PC-9 (cell line): ENCODE measurements around the gene BCKDHA. TPM values are rescaled to one million over a fixed set of nuclear protein-coding genes. Genes with fewer than 3 reads are reported as not detected.
"Not testable (repeated sequence)": the region's sequence is repeated elsewhere in the genome, so short reads cannot be mapped to it uniquely, and the experiment has no call there.

Experiments used
- BruUV-seq: library from RNA; stranded (reverse); fragments of 400-500 nt; replicated peaks from 2 replicates; lab custom pipeline; 2021; lab: Mats Ljungman, UMichigan
- CTCF ChIA-PET: fragments of 300-600 bp; sonication (Branson Sonifier 250); formaldehyde crosslinking; loops from one replicate; lab custom pipeline; 2022; ENCODE audit warnings: antibody characterized with exemption; lab: Charles Lee
- POLR2A ChIA-PET: fragments of 300-600 bp; sonication (Branson Sonifier 250); formaldehyde crosslinking; loops from one replicate; lab custom pipeline; 2022; ENCODE audit warnings: antibody characterized with exemption; ENCODE audit not compliant: unreplicated experiment; lab: Charles Lee
- DNase-seq, 2 experiments: peaks; one replicate each; pipeline versions ENCODE4 v3.0.0 to v3.0.0-alpha.2; 2015 to 2022; ENCODE audit warnings: mixed read lengths in 1 of 2
- H2AFZ ChIP-seq: fragments of 200-600 bp; sonication (generic); 2 replicates; pipeline ENCODE4 v1.8.1; 2017; ENCODE audit warnings: antibody characterized with exemption
- H3F3A ChIP-seq: fragments of 200-600 bp; sonication (generic); 2 replicates; pipeline ENCODE4 v1.8.1; 2017; ENCODE audit warnings: antibody characterized with exemption, mild to moderate bottlenecking, low read depth; ENCODE audit not compliant: insufficient read depth
- H3K27ac ChIP-seq: fragments of 200-600 bp; sonication (generic); 2 replicates; pipeline ENCODE4 v1.6.1; 2016; ENCODE audit warnings: mixed run types
- H3K27me3 ChIP-seq: fragments of 200-600 bp; sonication (generic); 2 replicates; pipeline ENCODE4 v1.6.1; 2016; ENCODE audit warnings: low read depth, mixed run types; ENCODE audit not compliant: insufficient read depth
- H3K36me3 ChIP-seq: fragments of 200-600 bp; sonication (generic); 2 replicates; pipeline ENCODE4 v1.6.1; 2016; ENCODE audit warnings: low read depth, mixed run types
- H3K4me1 ChIP-seq: fragments of 200-600 bp; sonication (generic); replicated peaks from 2 replicates; pipeline ENCODE4 v1.6.1; 2016; ENCODE audit warnings: mixed run types; ENCODE audit not compliant: insufficient read depth
- H3K4me2 ChIP-seq: fragments of 200-600 bp; sonication (generic); 2 replicates; pipeline ENCODE4 v1.6.1; 2017; ENCODE audit warnings: mixed run types
- H3K4me3 ChIP-seq: fragments of 200-600 bp; sonication (generic); 2 replicates; pipeline ENCODE4 v1.6.1; 2016; ENCODE audit warnings: mixed run types
- H3K79me2 ChIP-seq: fragments of 200-600 bp; sonication (generic); 2 replicates; pipeline ENCODE4 v1.6.1; 2017; ENCODE audit warnings: low read depth, mixed run types
- H3K9me2 ChIP-seq: fragments of 200-600 bp; sonication (generic); 2 replicates; pipeline ENCODE4 v1.8.1; 2017; ENCODE audit warnings: mild to moderate bottlenecking; ENCODE audit not compliant: insufficient read depth
- H3K9me3 ChIP-seq: fragments of 200-600 bp; sonication (generic); 2 replicates; pipeline ENCODE4 v1.8.1; 2016; ENCODE audit warnings: low read depth; ENCODE audit not compliant: insufficient read depth
- H4K20me1 ChIP-seq: fragments of 200-600 bp; sonication (generic); 2 replicates; pipeline ENCODE4 v1.8.1; 2017; ENCODE audit not compliant: insufficient read depth
- CTCF ChIP-seq: fragments of 200-600 bp; sonication (generic); conservative IDR thresholded peaks from 2 replicates; pipeline ENCODE4 v1.6.1; 2017; ENCODE audit warnings: mixed run types, antibody characterized with exemption, mild to moderate bottlenecking, moderate library complexity
- EZH2 ChIP-seq: fragments of 200-600 bp; sonication (generic); IDR thresholded peaks from 2 replicates; pipeline ENCODE4 v1.8.0; 2017; ENCODE audit warnings: antibody characterized with exemption, low read depth
- intact Hi-C: fragments of 100-400 bp; cut with micrococcal nuclease; formaldehyde crosslinking; loops from one replicate; pipeline ENCODE4 v1.10.0; 2022; ENCODE audit not compliant: unreplicated experiment
- total RNA-seq: library from RNA; stranded (reverse); gene quantifications from 2 replicates; pipeline ENCODE4 v1.2.3, GENCODE V29; 2021

Gene BCKDHA
- total RNA-seq, 1 experiment from 2014 or later: 26.3 TPM

GRCh38 chr19:41377977-41378709, 19.5 kb upstream of the BCKDHA start:
- H3K9me3 ChIP-seq: no peaks in the 10 kb centered on the region
- TF ChIP-seq EZH2: no peak
- no peak for TF ChIP-seq CTCF
- no peak overlapping the region for H2AFZ ChIP-seq
- H3K79me2 ChIP-seq: no peaks in the 10 kb centered on the region
- no peaks in the 10 kb centered on the region for H3F3A ChIP-seq
- no peaks in the 10 kb centered on the region for H3K9me2 ChIP-seq
- intact Hi-C loops: no loop called here
- no peak overlapping the region for H3K4me2 ChIP-seq
- H4K20me1 ChIP-seq: no peaks in the 10 kb centered on the region
- no peak for DNase-seq
- POLR2A ChIA-PET: no interaction called here
- H3K27me3 ChIP-seq: no peaks in the 10 kb centered on the region
- H3K4me3 ChIP-seq: no peak overlapping the region
- CTCF ChIA-PET: no interaction called here
- H3K27ac ChIP-seq: no peak overlapping the region
- no peaks in the 10 kb centered on the region for H3K4me1 ChIP-seq
- BruUV-seq: no TSS peak
- no peaks in the 10 kb centered on the region for H3K36me3 ChIP-seq

- POLR2A ChIA-PET: not testable (repeated sequence)
These were observed 16.1 kb upstream of the BCKDHA start for GRCh38 chr19:41381536-41381935.

GRCh38 chr19:41384351-41384750, 13.3 kb upstream of the BCKDHA start:
- ChIA-PET CTCF (no interaction called here), POLR2A (interaction anchor here (0.6 kb wide), 1 partner anchor 727 kb away, joined by 3 read pairs; no protein-coding TSS in a partner anchor)
- BruUV-seq: no TSS peak
- no peaks in the 10 kb centered on the region for H3K9me3 ChIP-seq
- H3K79me2 ChIP-seq: no peaks in the 10 kb centered on the region
- no peaks in the 10 kb centered on the region for H4K20me1 ChIP-seq
- DNase-seq: no peak
- H3F3A ChIP-seq: peaks cover 12% of the 10 kb centered on the region; the same call in 1 of the 2 replicates
- no peak overlapping the region for H3K4me3 ChIP-seq
- no peaks in the 10 kb centered on the region for H3K4me1 ChIP-seq
- no peak overlapping the region for H3K4me2 ChIP-seq
- H2AFZ ChIP-seq: no peak overlapping the region
- TF ChIP-seq EZH2 (no peak), CTCF (no peak)
- H3K27me3 ChIP-seq: no peaks in the 10 kb centered on the region
- H3K36me3 ChIP-seq: 0 out of 2 replicates have a peak, but pooled peaks cover 1% of the 10 kb centered on the region
- H3K27ac ChIP-seq: no peak overlapping the region
- H3K9me2 ChIP-seq: no peaks in the 10 kb centered on the region
- intact Hi-C loops: no loop called here

More at GRCh38 chr19:41381536-41381935, 16.1 kb upstream of the BCKDHA start:
- H4K20me1 ChIP-seq, DNase-seq, H3F3A ChIP-seq, H2AFZ ChIP-seq, H3K27ac ChIP-seq, intact Hi-C loops, H3K4me3 ChIP-seq, H3K4me2 ChIP-seq, H3K9me3 ChIP-seq, H3K36me3 ChIP-seq, H3K27me3 ChIP-seq, H3K4me1 ChIP-seq, H3K9me2 ChIP-seq, H3K79me2 ChIP-seq, BruUV-seq: not testable (repeated sequence)
- CTCF ChIA-PET: interaction anchor here (0.6 kb wide), 1 partner anchor 15 kb away, joined by 4 read pairs; no protein-coding TSS in a partner anchor
